Fibroblast of skin of back (primary cell): Measurements from ENCODE around the gene GRIN3B. TPM values are rescaled to one million over a fixed set of nuclear protein-coding genes. Genes with fewer than 3 reads are reported as not detected.
"Not testable (repeated sequence)": the region's sequence is repeated elsewhere in the genome, so short reads cannot be mapped to it uniquely, and the experiment has no call there.

Experiments used
- DNase-seq: peaks from one replicate; pipeline ENCODE4 v3.0.0-alpha.2; 2013
- polyA plus RNA-seq, 2 experiments: library from polyadenylated mRNA; unstranded; fragments of 120-200 nt; gene quantifications; one replicate each; pipeline ENCODE4 v1.2.1, GENCODE V29; 2013; ENCODE audit not compliant: insufficient read length in 2 of 2

The GRIN3B gene, protein sequence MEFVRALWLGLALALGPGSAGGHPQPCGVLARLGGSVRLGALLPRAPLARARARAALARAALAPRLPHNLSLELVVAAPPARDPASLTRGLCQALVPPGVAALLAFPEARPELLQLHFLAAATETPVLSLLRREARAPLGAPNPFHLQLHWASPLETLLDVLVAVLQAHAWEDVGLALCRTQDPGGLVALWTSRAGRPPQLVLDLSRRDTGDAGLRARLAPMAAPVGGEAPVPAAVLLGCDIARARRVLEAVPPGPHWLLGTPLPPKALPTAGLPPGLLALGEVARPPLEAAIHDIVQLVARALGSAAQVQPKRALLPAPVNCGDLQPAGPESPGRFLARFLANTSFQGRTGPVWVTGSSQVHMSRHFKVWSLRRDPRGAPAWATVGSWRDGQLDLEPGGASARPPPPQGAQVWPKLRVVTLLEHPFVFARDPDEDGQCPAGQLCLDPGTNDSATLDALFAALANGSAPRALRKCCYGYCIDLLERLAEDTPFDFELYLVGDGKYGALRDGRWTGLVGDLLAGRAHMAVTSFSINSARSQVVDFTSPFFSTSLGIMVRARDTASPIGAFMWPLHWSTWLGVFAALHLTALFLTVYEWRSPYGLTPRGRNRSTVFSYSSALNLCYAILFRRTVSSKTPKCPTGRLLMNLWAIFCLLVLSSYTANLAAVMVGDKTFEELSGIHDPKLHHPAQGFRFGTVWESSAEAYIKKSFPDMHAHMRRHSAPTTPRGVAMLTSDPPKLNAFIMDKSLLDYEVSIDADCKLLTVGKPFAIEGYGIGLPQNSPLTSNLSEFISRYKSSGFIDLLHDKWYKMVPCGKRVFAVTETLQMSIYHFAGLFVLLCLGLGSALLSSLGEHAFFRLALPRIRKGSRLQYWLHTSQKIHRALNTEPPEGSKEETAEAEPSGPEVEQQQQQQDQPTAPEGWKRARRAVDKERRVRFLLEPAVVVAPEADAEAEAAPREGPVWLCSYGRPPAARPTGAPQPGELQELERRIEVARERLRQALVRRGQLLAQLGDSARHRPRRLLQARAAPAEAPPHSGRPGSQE
- 0.57 TPM for polyA plus RNA-seq (2013, experiment 1 of 2; ENCODE audit: insufficient read length)
- polyA plus RNA-seq (2013, experiment 2 of 2; ENCODE audit: insufficient read length), result 0.53 TPM

- peak; percentile 55 for DNase-seq
These were observed at the start of gene GRIN3B for GRCh38 chr19:1000095-1000494. GRIN3B (plus strand) TSS chr19:1000419; CDS start chr19:1000438, 19 bp downstream.

DNA sequence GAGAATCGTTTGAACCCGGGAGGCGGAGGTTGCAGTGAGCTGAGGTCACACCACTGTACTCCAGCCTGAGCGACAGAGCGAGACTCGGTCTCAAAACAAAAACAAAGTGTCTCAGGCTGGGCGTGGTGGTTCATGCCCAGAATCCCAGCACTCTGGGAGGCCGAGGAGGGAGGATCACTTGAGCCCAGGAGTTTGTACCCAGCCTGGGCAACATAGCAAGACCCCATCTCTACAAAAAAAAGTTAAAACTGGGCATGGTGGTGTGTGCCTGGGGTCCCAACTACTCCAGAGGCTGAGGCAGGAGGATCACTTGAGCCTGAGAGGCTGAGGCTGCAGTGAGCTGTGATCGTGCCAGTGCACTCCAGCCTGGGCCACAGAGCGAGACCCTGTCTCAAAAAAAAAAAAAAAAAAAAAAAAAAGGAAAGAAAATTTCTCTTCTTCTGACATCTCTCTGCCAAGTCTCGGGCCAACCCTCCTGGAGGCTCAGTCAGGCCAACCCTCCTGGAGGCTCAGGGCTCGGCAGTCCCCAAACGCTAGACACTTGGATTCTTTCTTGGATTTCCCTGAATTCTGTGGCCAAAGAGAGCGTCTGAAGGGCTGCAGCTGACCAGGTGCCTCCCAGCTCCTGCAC, 48.1 kb upstream of the GRIN3B start:
- no peak for DNase-seq

DNA sequence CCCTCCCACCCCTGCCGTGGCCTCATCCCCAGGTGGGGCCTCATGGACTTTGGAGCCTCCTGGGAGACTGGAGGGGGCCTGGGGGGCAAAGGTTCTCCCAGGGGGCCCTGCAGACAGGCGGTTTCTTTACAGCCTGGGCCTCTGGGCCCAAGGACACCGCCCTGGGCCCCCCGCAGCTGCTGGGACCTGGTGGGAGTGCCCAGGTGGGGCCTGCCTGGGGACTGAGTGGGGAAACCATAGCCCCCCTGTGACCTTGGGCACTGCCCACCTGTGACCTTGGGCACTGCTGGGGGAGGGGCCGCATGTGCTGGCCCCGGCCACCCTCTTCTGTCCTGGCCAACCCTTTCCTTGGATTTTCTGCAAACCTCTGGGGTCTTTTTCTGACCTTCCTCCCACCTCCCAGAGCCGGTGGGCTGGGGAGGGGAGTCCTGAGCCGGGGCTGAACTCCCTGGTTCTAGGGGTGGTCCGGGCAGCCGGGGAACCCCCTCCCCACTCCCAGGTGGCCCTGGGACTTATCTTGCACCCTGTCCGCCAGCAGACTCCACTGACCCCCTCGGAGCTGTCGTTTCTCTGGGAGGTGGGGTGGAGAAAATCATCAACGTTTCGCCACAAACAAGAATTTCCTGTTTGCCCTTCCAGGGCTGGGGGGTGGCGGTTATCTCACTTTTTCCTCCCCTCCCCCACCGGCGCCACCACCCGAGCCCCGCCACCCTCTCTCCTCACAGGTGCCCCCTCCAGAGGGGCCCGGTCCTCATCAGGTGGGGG, 47.4 kb upstream of the GRIN3B start:
- no peak for DNase-seq

DNA sequence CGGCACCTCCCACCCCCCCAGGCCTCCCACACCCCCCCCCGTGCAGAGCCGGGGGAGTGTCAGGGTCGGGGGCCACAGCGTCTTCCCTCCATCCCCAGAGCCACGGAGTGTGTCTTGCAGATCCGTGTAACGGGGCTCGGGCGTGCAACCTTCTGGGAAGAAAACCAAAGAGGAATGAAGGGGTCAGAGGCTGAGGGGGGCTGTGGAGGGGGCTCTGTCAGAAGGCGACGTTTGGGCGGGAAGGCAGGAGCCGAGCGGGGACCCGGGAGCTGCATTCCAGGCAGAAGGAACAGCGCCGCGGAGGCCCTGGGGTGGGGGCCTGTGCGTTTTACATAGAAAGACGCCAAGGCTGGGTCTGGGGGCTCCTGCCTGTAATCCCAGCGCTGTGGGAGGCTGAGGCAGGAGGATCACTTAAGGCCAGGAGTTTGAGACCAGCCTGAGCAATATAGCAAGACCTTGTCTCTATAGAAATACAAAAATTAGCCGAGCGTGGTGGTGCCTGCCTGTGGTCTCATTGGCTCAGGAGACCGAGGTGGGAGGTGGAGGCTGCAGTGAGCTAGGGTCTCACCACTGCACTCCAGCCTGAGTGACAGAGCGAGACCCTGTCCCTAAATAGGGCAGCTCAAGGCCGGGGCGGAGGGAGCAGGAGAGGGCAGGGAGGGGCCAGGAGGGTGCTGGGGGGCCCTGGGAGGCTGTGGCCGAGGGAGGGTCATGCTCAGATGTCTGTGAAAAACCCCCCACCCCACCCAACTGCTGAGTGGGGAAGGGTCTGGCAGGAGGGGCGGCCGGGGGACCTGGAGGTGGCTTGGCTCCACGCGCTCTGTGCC, 46.6 kb upstream of the GRIN3B start:
- no peak for DNase-seq

- no peak for DNase-seq
These were observed 45.9 kb upstream of the GRIN3B start for GRCh38 chr19:954272-954671.

- DNase-seq, result no peak
These were observed 45.3 kb upstream of the GRIN3B start for GRCh38 chr19:954672-955494.

- DNase-seq, result no peak
These were observed 44.1 kb upstream of the GRIN3B start for GRCh38 chr19:955803-956765.

DNA sequence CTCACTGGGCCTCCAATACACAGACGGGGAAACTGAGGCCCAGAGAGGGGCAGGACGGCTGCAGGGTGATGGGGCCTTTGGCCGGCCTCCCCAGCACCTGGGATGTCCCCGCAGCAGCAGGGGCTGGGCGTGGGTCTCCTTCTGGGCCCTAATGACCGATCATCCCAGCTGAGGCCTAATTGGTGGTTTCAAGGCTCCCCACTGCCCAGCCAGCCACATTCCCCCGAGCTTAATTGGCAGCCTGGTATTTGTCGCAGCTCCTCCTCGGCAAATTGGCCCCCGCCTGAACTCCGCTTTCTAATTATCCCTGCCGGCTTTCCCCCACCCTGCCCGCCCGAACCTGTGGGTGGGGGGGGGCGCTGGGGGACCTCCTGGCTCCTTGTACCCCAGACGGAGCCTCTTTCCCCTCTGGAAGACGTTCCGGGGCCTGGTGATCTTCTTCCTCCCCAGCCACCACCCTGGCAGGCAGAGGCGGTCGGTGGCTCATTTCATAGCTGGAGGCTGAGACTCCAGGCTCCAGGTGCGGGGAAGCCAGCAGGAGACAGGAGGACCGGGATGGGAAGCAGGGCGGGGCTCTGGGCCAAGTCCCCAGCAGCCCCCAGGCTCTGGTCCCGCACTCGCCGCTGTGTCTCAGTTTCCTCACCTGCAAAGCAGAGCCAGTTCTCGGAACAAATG, 43.3 kb upstream of the GRIN3B start:
- peak; percentile 65 for DNase-seq

DNA sequence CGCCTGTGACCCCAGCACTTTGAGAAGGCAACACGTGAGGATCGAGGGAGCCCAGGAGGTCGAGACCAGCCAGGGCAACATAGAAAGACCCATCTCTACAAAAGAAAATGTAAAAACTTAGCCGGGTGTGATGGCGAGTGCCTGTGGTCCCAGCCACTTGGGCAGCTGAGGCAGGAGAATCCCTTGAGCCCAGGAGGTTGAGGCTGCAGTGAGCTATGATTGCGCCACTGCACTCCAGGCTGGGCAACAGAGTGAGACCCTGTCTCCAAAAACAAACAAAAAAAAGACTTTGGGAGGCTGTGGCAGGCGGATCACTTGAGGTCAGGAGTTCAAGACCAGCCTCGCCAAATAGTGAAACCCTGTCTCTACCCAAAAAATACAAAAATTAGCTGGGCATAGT, 42.6 kb upstream of the GRIN3B start:
- DNase-seq, result not testable (repeated sequence)

GRCh38 chr19:958967-959855, 41.0 kb upstream of the GRIN3B start:
- no peak for DNase-seq

- DNase-seq, result no peak
These were observed 40.2 kb upstream of the GRIN3B start for GRCh38 chr19:960020-960419.

- DNase-seq, result no peak
These were observed 39.6 kb upstream of the GRIN3B start for GRCh38 chr19:960601-960938.

- peak; percentile 33 for DNase-seq
These were observed 38.2 kb upstream of the GRIN3B start for GRCh38 chr19:961866-962620.

GRCh38 chr19:962683-963400, 37.4 kb upstream of the GRIN3B start:
- DNase-seq, result no peak

- DNase-seq, result no peak
These were observed 36.7 kb upstream of the GRIN3B start for GRCh38 chr19:963486-963951.

- DNase-seq, result no peak
These were observed 36.1 kb upstream of the GRIN3B start for GRCh38 chr19:964116-964520.
